GM12891 (cell line): ENCODE results near the gene ZNF148.

ENCODE experiments used
- POLR2AphosphoS5 ChIP-seq: IDR thresholded peaks from 2 replicates; pipeline ENCODE4 v1.6.1; 2011; ENCODE audit warnings: low read depth, low read length, control low read depth
- POU2F2 ChIP-seq: IDR thresholded peaks from 2 replicates; pipeline ENCODE4 v1.6.1; 2011; ENCODE audit warnings: low read depth, mild to moderate bottlenecking, control low read depth, low read length, moderate library complexity
- TAF1 ChIP-seq: IDR thresholded peaks from 2 replicates; pipeline ENCODE4 v1.6.1; 2011; ENCODE audit warnings: low read depth, low read length, control low read depth

GRCh38 chr3:125179143-125179883, 195.8 kb downstream of the ZNF148 start:
- TF ChIP-seq POLR2AphosphoS5 (no peak), POU2F2 (no peak), TAF1 (no peak)
